ENCODE data around the gene MIER1. TPM values are rescaled to one million over a fixed set of nuclear protein-coding genes. Genes with fewer than 3 reads are reported as not detected.
"Not testable (repeated sequence)": the region's sequence is repeated elsewhere in the genome, so short reads cannot be mapped to it uniquely, and the experiment has no call there.

The MIER1 gene
- 48.4 TPM for total RNA-seq

- DNase-seq (ENCODE audit: low spot score): peak; percentile 98
Observed at GRCh38 chr1:66924756-66925557, at the start of gene MIER1, which contains the start of gene DNAI4. Gene MIER1 (plus strand): TSS chr1:66924990. CDS start chr1:66925029, 39 bp downstream. Gene DNAI4 (minus strand): TSS chr1:66924856. CDS start chr1:66924831, 25 bp downstream.

DNA sequence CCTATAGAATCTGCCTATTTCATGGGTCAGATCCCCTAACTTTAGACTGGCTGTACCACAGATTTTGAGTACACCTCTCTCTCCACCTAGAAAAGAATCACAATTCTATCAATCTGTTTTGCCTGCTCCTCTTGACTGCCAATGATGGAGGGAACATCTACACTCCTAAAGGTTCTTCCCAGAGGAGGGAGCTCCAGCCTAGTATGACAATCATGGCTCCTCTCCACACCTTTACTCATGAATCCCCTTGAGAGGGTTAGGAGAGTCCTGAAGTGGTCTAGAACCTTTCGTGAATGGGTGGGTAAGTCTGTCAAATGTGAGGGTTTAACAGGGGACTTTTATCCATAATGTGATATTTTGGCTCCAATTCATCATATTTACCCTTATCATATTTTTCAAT lies 48.1 kb upstream of the MIER1 start:
- DNase-seq (ENCODE audit: low spot score): no peak

- no peak for DNase-seq (ENCODE audit: low spot score)
Observed at GRCh38 chr1:66889030-66889429, 35.8 kb upstream of the MIER1 start.

GRCh38 chr1:66890621-66891020 lies 34.2 kb upstream of the MIER1 start:
- DNase-seq (ENCODE audit: low spot score): no peak

GRCh38 chr1:66893712-66894111 lies 31.1 kb upstream of the MIER1 start:
- DNase-seq (ENCODE audit: low spot score): no peak

DNA sequence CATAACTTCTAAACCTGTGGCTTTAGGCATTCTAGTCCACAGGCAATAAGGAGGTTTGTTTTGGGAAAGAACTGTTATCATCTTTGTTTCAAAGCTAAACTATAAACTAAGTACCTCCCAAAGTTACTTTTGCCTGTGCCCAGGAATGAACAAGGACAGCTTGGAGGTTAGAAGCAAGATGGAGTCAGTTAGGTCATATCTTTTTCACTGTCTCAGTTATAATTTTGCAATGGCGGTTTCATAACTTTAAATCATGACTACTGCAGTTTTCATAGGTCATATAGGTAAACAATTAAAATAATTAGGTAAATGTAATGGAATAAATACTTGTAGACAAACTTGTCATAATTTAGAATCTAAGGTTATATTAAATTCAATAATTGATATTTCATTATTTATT lies 9.6 kb upstream of the MIER1 start:
- DNase-seq (ENCODE audit: low spot score): not testable (repeated sequence)

GRCh38 chr1:66916320-66916719 lies 8.5 kb upstream of the MIER1 start:
- no peak for DNase-seq (ENCODE audit: low spot score)

DNA sequence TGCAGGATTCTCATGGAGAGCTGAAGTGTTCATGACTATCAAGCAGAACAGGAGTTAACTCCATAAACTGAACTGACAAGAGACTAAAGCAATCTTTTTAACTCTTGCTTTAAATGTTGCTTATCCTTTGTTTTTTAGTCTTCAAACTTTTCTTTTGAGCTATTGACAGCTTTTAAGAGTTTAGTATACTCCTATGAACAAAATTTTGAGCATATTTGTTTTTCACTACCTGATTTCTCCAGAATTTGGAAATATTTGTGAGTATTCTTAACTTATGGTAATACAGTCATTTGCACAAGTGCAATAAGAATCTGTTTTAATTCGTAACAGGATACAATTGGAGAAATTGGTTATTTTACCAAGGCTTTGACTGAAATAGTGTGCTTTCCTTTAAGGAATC lies 7.3 kb upstream of the MIER1 start:
- DNase-seq (ENCODE audit: low spot score): no peak

- no peak for DNase-seq (ENCODE audit: low spot score)
Observed at GRCh38 chr1:66919063-66919462, 5.7 kb upstream of the MIER1 start.

GRCh38 chr1:66919828-66920227 lies 5.0 kb upstream of the MIER1 start:
- DNase-seq (ENCODE audit: low spot score): no peak

GRCh38 chr1:66920543-66920942 lies 4.2 kb upstream of the MIER1 start:
- no peak for DNase-seq (ENCODE audit: low spot score)

- no peak for DNase-seq (ENCODE audit: low spot score)
Observed at GRCh38 chr1:66925558-66925910, 744 bp downstream of the MIER1 start.

DNA sequence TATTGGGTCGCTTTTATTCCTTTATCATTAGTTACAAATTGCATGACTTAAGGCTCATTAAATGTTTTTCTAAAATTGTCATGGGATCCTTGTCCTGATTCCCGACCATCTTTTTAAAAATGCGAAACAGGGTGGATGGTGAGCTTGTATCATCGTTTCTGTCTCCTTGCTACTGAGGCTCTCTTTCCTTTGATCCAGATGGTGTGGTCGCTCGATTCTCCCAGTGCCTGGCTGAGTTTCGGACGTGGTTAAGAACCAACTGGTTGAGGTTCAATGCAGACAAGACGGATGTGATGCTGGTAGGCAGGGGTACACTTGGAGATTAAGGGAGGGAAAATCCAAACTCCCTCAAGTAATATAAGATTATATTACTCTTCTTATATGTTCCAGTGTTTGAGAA lies 1.2 kb downstream of the MIER1 start:
- no peak for DNase-seq (ENCODE audit: low spot score)

DNA sequence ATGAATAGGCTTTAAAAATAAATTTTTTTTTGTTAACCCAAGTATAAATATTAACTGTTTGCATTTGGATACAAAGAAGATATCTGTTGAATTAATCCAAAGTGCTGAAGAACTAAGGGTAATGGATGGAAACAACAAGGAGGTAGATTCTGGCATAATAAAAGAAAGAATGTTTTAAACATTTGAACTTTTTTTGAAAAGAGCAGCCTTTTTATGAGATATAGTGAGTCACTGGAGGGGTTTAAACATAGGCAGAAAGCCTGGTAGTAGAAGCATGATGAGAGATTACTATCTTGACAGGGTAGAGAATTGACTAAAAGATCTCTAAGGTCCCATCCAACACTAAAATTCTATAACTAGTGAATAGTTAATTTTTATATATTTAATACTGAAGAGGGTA lies 2.7 kb downstream of the MIER1 start:
- DNase-seq (ENCODE audit: low spot score): no peak

GRCh38 chr1:66929146-66929688 lies 4.4 kb downstream of the MIER1 start:
- no peak for DNase-seq (ENCODE audit: low spot score)

DNA sequence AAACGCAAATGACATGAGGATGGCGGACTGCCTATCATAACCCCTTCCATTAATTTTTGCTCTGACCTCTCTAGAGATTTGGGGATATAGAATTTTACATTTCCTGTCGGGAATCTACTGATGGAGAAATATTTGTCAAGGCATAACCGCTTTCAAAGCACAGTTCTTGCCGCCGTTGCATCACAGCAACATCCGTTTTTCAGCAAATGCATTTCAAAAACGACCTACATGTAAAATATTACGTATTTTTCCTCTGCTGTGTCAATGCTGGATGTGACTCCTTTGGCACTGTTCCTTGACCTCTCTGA lies 4.9 kb downstream of the MIER1 start:
- DNase-seq (ENCODE audit: low spot score): no peak

- DNase-seq (ENCODE audit: low spot score): peak; percentile 95
Observed at GRCh38 chr1:66929999-66930822, 5.4 kb downstream of the MIER1 start.

GRCh38 chr1:66930823-66931174 lies 6.0 kb downstream of the MIER1 start:
- no peak for DNase-seq (ENCODE audit: low spot score)

DNA sequence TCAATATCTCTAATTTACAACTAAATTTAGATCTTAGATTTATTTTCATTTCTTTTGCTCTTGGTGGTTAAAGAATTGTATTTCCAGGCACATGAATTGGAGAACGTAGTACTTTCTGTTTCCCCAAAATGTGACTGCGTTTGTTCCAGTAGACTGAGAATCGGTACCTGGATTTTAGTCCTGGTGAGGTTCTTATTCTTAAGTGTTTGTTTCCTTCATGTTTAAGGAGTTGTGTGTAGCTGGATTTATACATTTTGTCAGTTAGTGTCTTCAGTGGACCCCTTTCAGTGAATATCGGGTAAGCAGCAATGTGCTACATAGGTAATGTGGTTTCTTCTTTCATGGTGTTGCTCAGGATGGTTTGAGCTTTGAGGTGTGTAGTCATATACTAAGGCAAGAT lies 6.8 kb downstream of the MIER1 start:
- DNase-seq (ENCODE audit: low spot score): no peak

DNA sequence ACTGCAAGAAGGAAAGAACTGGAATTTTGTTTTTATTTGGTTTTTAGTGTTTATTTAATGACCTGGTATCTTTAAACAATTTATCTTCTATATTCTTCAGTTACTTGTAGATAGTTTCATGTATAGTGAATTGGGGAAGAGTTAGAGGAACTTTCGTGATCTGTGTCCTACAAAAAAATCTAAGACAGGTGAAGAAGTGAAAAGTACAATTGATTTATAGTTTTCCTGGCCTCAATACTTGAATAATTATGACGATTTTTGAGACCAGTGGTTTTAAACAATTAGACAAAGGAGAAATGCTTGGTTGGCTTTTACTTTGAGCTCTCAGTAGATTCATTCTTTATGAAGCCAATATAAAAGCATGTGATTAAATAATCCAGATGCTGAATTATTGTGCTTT lies 7.5 kb downstream of the MIER1 start:
- DNase-seq (ENCODE audit: low spot score): no peak

- DNase-seq (ENCODE audit: low spot score): no peak
Observed at GRCh38 chr1:66933887-66934700, 9.3 kb downstream of the MIER1 start.

GRCh38 chr1:66937529-66938234 lies 12.9 kb downstream of the MIER1 start:
- DNase-seq (ENCODE audit: low spot score): no peak
